NB4 (cell line): Measurements from ENCODE around the gene TBCK.
"Not testable (repeated sequence)": the region's sequence is repeated elsewhere in the genome, so short reads cannot be mapped to it uniquely, and the experiment has no call there.

Source experiments
- DNase-seq: peaks from one replicate; pipeline ENCODE4 v3.0.0; 2010; ENCODE audit warnings: low read depth
- H3K4me3 ChIP-seq: one replicate; pipeline ENCODE4 v1.5.1; 2011; ENCODE audit warnings: mild to moderate bottlenecking, low read depth, low read length, moderate library complexity
- MYC ChIP-seq: IDR thresholded peaks from 2 replicates; pipeline ENCODE4 v1.6.1; 2011; ENCODE audit warnings: low read depth, low read length
- POLR2A ChIP-seq: IDR thresholded peaks from 2 replicates; pipeline ENCODE4 v1.6.1; 2011; ENCODE audit warnings: mild to moderate bottlenecking; ENCODE audit not compliant: insufficient read length; ENCODE audit errors: extremely low read depth
- TF ChIP-seq, protein P1 (sequence below): IDR thresholded peaks from 2 replicates; pipeline ENCODE4 v1.6.1; 2011; ENCODE audit warnings: low read depth, low read length
- TF ChIP-seq, protein P2 (sequence below): IDR thresholded peaks from one replicate; pipeline ENCODE4 v1.5.1; 2012; ENCODE audit warnings: low read depth, low read length

Gene TBCK

DNA sequence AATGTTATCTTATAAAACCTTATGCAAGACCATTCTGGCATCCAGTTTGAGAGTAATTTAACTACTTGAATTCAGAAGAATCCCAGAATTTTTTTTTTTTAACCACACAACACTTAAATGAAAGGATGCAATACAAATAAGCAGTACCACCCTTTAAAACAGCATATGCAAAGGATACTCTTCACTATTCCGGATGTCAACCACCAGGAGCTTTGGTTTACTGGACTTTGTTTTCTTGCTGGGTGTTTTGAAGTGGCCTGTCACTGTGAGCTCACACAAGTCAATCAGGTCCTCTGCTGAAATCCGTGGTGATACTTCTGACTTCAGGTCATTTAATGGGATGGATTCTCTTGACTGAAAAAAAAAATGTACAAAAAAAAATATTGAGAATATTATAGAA, 200.0 kb downstream of the TBCK start:
- DNase-seq: no peak
- TF ChIP-seq MYC: no peak
- TF ChIP-seq, protein P1, sequence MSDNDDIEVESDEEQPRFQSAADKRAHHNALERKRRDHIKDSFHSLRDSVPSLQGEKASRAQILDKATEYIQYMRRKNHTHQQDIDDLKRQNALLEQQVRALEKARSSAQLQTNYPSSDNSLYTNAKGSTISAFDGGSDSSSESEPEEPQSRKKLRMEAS: no peak
- TF ChIP-seq, protein P2, sequence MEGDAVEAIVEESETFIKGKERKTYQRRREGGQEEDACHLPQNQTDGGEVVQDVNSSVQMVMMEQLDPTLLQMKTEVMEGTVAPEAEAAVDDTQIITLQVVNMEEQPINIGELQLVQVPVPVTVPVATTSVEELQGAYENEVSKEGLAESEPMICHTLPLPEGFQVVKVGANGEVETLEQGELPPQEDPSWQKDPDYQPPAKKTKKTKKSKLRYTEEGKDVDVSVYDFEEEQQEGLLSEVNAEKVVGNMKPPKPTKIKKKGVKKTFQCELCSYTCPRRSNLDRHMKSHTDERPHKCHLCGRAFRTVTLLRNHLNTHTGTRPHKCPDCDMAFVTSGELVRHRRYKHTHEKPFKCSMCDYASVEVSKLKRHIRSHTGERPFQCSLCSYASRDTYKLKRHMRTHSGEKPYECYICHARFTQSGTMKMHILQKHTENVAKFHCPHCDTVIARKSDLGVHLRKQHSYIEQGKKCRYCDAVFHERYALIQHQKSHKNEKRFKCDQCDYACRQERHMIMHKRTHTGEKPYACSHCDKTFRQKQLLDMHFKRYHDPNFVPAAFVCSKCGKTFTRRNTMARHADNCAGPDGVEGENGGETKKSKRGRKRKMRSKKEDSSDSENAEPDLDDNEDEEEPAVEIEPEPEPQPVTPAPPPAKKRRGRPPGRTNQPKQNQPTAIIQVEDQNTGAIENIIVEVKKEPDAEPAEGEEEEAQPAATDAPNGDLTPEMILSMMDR: no peak
- TF ChIP-seq POLR2A: no peak
- no peak overlapping the region for H3K4me3 ChIP-seq

DNA sequence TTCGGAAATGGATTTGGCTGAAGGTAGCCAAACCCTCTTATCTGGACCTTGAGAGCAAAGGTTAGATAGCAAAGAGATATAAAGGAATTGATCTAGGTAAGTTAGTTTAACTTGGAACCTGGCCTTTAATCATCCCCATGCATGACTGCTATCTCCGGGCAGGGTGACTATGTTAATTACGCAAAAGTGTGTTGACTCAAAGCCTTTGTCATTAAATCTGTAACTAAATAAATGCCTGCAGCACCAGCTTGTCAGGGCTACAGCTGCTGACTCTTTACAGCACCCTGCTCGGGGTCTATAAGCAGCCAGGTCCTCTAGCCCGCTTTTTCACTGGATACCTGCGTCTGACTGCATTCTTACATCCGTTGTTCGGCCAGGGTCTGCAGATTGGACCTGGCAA, 201.7 kb downstream of the TBCK start:
- no peak overlapping the region for H3K4me3 ChIP-seq
- no peak for DNase-seq
- TF ChIP-seq POLR2A (no peak), MYC (no peak)
- TF ChIP-seq, protein P2: no peak
- TF ChIP-seq, protein P1: no peak

DNA sequence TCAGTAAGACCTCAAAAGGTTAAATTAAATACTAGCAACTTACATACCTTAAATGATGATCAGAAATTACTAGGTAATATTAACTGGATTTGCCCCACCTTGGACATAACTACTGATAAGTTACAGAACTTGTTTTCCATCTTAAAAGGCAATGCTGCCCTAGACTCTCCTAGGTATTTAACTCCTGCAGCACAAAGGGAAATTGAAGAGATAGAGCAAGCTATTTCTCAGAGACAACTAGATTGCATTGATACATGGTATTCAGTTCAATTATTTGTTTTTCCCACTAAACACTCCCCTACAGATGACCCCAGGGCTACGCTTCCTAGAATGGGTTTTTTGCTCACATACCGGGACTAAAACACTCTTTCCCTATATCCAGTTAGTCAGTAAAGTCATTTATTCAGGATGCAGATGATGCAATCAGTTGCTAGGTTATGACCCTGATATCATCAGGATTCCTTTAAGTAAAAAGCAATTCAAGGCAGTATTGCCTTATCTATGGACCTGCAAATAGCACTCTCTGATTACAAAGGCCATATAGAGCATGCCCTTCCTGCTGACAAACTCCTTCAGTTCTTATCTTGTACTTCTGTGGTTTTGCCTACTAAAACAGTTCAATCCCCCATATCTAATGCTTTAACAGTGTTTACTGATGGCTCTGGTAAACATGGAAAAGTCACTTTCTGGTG, 204.1 kb downstream of the TBCK start:
- not testable (repeated sequence) for DNase-seq, H3K4me3 ChIP-seq

DNA sequence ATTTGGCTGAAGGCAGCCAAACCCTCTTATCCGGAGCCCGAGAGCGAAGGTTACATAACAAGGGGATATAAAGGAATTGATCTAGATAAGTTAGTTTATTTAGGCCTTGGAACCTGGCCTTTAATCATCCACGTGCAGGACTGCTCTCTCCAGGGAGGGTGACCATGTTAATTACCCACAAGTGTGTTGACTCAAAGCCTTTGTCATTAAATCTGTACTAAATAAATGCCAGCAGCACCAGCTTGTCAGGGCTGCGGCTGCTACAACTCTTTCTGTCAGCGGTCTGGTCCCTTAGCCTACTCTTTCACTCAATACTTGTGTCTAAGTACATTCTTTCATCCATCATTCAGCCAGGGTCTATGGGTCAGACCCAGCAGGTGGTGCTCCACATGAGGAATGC, 206.1 kb downstream of the TBCK start:
- H3K4me3 ChIP-seq: no peak overlapping the region
- no peak for DNase-seq
- no peak for TF ChIP-seq POLR2A
- TF ChIP-seq, protein P1: no peak
- TF ChIP-seq, protein P2: no peak
- no peak for TF ChIP-seq MYC

DNA sequence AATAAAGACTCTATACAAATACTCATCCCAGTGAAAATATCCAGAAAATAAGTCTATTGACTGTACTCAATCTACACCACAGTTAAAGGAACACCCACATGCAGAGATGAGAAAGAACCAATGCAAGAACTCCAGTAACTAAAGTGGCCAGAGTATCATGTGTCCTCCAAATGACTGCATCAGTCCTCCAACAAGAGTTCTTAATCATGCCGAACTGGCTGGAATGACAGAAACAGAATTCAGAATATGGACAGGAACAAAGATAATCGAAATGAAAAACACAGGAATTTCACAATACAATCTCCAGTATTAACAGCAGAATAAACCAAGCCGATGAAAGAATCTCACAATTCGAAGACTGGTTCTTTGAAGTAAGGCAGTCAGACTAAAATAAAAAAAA, 210.3 kb downstream of the TBCK start:
- no peak for DNase-seq
- H3K4me3 ChIP-seq: no peak overlapping the region
- no peak for TF ChIP-seq MYC
- TF ChIP-seq, protein P1: no peak
- TF ChIP-seq, protein P2: no peak
- TF ChIP-seq POLR2A: no peak

DNA sequence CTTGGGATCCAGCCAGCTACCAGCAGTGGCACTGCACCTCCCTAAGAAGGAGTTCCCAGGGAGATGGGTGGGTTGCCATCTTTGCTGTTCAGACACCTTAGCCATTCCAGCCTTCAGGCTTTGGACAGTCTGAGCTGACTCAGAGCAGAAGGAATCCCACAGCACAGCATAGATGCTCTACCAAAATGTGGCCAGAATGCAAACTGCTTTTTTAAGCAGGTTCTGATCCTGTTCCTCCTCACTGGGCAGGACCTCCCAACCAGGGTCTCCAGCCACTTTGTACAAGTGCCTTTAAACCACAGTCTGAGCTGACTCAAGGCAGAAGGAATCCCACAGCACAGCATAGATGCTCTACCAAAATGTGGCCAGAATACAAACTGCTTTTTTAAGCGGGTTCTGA, 211.7 kb downstream of the TBCK start:
- TF ChIP-seq, protein P1: no peak
- TF ChIP-seq, protein P2: no peak
- no peak for TF ChIP-seq MYC
- no peak for TF ChIP-seq POLR2A
- H3K4me3 ChIP-seq: no peak overlapping the region
- no peak for DNase-seq
